ENCODE measurements around the gene ATOH8.
A peak's percentile ranks its signal among the peaks of the same experiment; 100 is the strongest.

Gene ATOH8

DNA sequence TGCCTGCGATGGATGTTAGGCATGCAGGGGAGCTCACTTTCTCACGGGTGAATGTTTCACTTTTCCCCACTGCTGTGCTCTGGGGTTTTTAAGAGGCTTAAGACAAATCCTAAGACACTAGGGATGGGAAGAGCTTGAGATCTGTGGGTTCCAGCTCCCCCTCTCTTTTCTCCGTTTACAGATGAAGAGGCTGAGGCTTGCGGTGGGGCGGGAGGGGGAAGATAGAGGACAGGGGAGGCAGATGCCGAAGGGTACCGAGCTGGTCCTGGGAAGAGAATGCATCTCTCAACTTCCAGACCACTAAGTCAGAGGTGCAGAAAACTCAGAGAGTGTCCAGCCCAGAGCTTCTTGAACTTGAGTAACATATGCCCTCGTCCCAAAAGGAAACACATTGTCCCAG is 8.2 kb upstream of the ATOH8 start:
- H3K27ac ChIP-seq: no peak overlapping the region
- H3K4me3 ChIP-seq (ENCODE audit: low read depth, low read length): peak overlapping the region; percentile 19
- TF ChIP-seq, protein P1, sequence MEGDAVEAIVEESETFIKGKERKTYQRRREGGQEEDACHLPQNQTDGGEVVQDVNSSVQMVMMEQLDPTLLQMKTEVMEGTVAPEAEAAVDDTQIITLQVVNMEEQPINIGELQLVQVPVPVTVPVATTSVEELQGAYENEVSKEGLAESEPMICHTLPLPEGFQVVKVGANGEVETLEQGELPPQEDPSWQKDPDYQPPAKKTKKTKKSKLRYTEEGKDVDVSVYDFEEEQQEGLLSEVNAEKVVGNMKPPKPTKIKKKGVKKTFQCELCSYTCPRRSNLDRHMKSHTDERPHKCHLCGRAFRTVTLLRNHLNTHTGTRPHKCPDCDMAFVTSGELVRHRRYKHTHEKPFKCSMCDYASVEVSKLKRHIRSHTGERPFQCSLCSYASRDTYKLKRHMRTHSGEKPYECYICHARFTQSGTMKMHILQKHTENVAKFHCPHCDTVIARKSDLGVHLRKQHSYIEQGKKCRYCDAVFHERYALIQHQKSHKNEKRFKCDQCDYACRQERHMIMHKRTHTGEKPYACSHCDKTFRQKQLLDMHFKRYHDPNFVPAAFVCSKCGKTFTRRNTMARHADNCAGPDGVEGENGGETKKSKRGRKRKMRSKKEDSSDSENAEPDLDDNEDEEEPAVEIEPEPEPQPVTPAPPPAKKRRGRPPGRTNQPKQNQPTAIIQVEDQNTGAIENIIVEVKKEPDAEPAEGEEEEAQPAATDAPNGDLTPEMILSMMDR (IDR thresholded peaks at IDR 0.05; ENCODE audit: low read depth, low read length): no peak
- H3K27me3 ChIP-seq (ENCODE audit: insufficient read depth, low read depth, severe bottlenecking): no peaks in the 10 kb centered on the region
- H3K9me3 ChIP-seq (ENCODE audit: severe bottlenecking): no peaks in the 10 kb centered on the region
- no peaks in the 10 kb centered on the region for H3K36me3 ChIP-seq
- DNase-seq: peak; percentile 47

DNA sequence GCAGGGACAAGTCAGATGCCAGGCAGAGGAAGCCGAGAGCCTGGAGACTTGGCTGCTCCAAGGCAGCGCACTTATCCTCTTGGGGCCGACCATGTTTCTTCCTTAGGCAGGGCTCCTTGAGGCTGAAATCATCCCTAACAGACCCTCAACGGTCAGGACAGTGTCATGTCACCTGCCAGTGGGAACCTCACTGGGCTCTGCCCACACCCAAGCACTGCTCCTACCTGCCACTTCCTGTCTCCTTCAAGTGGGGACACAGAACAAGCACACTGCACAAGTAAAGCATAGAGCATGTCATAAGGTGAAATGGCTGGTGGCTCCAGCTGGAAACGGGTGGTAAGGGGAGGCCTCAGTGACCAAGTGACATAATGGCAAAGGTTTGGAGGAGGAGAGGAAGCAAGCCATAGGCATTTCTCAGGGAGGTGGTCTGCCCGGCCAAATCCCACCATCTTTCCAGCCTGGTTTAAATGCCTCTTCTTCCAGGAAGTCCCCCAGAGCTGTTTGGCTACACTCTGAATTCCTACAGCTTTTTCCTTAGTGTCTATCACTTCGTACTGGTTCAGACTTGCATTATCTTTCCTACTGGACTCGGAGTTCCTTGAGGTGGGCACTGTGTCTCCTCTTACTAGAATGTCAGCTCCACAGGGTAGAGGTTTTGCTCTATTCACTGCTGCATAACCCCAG is 7.3 kb upstream of the ATOH8 start:
- Histone ChIP-seq H3K27ac (no peak overlapping the region), H3K4me3 (ENCODE audit: low read depth, low read length) (no peak overlapping the region), H3K36me3 (no peaks in the 10 kb centered on the region), H3K27me3 (ENCODE audit: insufficient read depth, low read depth, severe bottlenecking) (no peaks in the 10 kb centered on the region), H3K9me3 (ENCODE audit: severe bottlenecking) (no peaks in the 10 kb centered on the region)
- TF ChIP-seq, protein P1 (IDR thresholded peaks at IDR 0.05; ENCODE audit: low read depth, low read length): no peak
- no peak for DNase-seq

DNA sequence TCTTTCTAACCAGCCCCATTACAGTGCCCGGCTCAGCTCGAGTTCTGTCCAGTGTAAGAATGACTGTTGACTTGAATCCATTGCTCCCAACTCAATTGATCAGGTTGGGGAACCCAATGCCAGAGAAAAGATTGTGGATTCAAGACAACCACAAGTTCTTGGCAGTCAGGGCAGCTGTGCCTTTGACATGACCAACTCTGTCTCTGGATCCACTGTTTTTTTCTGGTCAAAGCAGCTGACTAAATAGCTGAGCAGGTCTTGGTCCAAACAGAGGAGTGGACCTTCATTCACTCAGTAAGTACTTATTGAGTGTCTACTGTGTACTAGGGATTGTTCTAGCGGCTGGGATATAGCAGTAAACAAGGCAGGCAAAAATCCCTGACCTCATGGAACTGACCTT is 6.3 kb upstream of the ATOH8 start:
- TF ChIP-seq, protein P1 (IDR thresholded peaks at IDR 0.05; ENCODE audit: low read depth, low read length): no peak
- H3K27me3 ChIP-seq (ENCODE audit: insufficient read depth, low read depth, severe bottlenecking): no peaks in the 10 kb centered on the region
- H3K27ac ChIP-seq: no peak overlapping the region
- H3K9me3 ChIP-seq (ENCODE audit: severe bottlenecking): no peaks in the 10 kb centered on the region
- no peaks in the 10 kb centered on the region for H3K36me3 ChIP-seq
- H3K4me3 ChIP-seq (ENCODE audit: low read depth, low read length): no peak overlapping the region
- DNase-seq: no peak

DNA sequence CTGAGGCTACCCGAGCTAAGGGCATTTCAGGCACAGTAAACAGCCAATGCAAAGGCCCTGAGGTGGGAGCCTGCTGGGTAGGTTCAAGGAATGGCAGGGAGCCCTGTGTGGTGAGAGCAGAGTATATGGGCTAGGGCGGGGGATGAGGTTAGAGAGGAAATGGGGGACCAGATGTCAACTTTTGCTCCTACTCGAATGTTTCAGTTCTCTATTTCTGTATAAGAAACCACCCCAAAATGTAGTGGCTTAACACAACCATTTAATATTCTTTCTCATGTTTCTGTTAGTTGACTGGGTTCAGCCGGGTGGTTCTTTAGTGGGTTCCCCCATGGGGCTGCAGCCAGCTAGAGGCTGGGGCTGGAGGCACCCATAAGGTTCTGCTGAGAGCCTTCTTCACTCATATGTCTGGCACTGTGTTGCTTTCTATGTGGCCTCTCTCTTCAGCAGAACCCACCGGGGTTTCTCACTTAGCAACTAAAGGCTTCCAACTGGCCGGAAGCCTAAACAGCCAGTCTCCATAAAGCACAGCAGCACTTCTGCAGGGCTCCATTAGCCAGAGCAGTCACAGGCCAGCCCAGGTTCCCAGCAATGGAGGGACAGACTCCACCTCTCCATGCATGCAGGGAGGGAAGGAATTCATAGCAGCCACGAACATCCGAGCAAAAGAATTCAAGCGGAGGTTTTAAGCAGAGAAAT is 5.6 kb upstream of the ATOH8 start:
- no peak for DNase-seq
- H3K36me3 ChIP-seq: no peaks in the 10 kb centered on the region
- no peak overlapping the region for H3K27ac ChIP-seq
- TF ChIP-seq, protein P1 (IDR thresholded peaks at IDR 0.05; ENCODE audit: low read depth, low read length): no peak
- peaks cover 6% of the 10 kb centered on the region for H3K27me3 ChIP-seq (ENCODE audit: insufficient read depth, low read depth, severe bottlenecking)
- H3K4me3 ChIP-seq (ENCODE audit: low read depth, low read length): no peak overlapping the region
- no peaks in the 10 kb centered on the region for H3K9me3 ChIP-seq (ENCODE audit: severe bottlenecking)

DNA sequence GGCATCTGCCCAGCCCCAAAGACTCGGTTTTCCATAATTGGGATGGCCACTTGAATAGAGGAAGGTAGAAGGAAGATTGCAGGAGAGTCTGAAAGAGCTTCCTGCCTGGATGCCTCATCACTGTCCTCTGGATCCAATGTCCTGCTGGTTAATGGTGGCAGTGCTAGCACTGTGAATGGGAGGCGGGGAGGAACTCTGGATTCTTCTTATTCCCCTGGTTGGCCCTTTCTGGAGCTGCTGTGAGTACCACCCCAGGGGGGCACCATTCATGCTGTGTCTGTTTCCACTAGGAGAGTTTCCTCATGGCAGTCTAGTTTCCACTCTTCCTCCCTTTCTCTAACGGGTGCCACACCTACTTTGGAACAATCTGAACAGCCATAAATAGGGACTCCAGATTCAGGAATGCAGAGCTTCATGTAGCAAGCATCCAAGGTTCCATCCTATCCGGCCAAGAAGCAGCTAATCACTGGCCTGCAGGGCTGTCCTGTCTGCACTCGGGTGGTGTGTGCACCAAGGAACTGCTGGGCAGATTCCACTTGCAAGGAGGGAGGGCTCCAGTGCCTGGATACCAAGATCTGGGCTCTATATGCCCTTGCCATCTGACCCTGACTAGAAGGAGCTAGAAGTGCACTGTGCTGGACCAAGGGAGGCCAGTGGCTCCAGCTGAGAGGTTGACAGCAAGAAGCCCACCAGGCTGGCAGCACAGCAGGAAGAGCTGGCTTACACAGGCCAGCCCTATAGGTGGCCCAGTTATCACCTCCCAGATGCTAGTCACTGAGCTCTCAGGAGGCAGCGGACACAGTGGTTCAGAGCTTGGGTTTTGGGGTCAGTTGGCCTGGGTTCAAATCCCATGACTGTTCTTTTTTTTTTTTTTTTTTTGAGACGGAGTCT is 4.6 kb upstream of the ATOH8 start:
- Histone ChIP-seq H3K27ac (no peak overlapping the region), H3K36me3 (no peaks in the 10 kb centered on the region), H3K9me3 (ENCODE audit: severe bottlenecking) (no peaks in the 10 kb centered on the region), H3K4me3 (ENCODE audit: low read depth, low read length) (no peak overlapping the region), H3K27me3 (ENCODE audit: insufficient read depth, low read depth, severe bottlenecking) (peaks cover 15% of the 10 kb centered on the region)
- TF ChIP-seq, protein P1 (IDR thresholded peaks at IDR 0.05; ENCODE audit: low read depth, low read length): no peak
- no peak for DNase-seq

Data from WERI-Rb-1 (cell line).